Gastroesophageal sphincter (tissue), 3 donors: ENCODE data around the gene UNC93A.

Source experiments
- EP300 ChIP-seq: sonication (generic); formaldehyde crosslinking; IDR thresholded peaks from one replicate; pipeline ENCODE4 v1.6.1; 2017; ENCODE audit warnings: antibody characterized with exemption, mild to moderate bottlenecking
- POLR2A ChIP-seq, 2 donors: fragments of 450-650 bp; IDR thresholded peaks; one replicate each; pipeline ENCODE4 v1.6.1; 2017; ENCODE audit warnings: antibody characterized with exemption in 2 of 2, mild to moderate bottlenecking in 2 of 2, moderate library complexity in 1 of 2
- POLR2AphosphoS5 ChIP-seq: sonication (generic); formaldehyde crosslinking; IDR thresholded peaks from one replicate; pipeline ENCODE4 v1.6.1; 2017; ENCODE audit warnings: antibody characterized with exemption
- TF ChIP-seq, protein P1 (sequence below), 4 experiments: fragments of 200-600 bp in 2 of 4; fragments of 450-650 bp in 2 of 4; sonication (generic) in 1 of 4; IDR thresholded peaks; one replicate each; pipeline ENCODE4 v1.5.1; 2017 to 2019; ENCODE audit warnings: antibody characterized with exemption in 4 of 4, mild to moderate bottlenecking in 2 of 4, moderate library complexity in 2 of 4

DNA sequence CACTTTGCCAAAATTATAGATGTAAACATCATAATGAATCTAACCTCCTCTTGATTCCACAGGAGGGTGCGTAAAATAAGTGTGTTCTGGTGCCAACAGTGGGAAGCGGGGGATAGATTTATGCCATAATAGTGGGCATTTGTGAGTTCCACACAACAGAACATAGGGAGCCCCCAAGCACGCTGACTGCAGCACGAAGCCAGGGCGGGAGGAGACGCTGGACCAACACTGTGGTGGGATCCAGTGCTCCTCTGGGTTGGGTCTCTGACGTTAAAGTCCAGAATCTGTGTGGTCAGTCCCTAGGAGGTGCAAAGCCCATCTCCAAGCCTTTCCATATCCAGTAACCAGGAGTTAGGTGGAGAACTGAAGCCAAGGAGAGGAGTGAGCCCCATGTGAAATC lies 32.0 kb downstream of the UNC93A start:
- TF ChIP-seq POLR2A (IDR thresholded peaks at IDR 0.05) (no peak), EP300 (no peak), POLR2AphosphoS5 (no peak)
- TF ChIP-seq, protein P1, sequence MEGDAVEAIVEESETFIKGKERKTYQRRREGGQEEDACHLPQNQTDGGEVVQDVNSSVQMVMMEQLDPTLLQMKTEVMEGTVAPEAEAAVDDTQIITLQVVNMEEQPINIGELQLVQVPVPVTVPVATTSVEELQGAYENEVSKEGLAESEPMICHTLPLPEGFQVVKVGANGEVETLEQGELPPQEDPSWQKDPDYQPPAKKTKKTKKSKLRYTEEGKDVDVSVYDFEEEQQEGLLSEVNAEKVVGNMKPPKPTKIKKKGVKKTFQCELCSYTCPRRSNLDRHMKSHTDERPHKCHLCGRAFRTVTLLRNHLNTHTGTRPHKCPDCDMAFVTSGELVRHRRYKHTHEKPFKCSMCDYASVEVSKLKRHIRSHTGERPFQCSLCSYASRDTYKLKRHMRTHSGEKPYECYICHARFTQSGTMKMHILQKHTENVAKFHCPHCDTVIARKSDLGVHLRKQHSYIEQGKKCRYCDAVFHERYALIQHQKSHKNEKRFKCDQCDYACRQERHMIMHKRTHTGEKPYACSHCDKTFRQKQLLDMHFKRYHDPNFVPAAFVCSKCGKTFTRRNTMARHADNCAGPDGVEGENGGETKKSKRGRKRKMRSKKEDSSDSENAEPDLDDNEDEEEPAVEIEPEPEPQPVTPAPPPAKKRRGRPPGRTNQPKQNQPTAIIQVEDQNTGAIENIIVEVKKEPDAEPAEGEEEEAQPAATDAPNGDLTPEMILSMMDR (IDR thresholded peaks at IDR 0.05), result no peak
